HepG2 (cell line): Measurements from ENCODE around the gene PANK3. TPM values are rescaled to one million over a fixed set of nuclear protein-coding genes. Genes with fewer than 3 reads are reported as not detected.
A peak's percentile ranks its signal among the peaks of the same experiment; 100 is the strongest.

Source experiments
- CHCHD3 ChIP-seq: sonication (generic); formaldehyde crosslinking; IDR thresholded peaks from 2 replicates; pipeline ENCODE4 v1.8.0; 2022; ENCODE audit warnings: mild to moderate bottlenecking, missing genetic modification reagents, moderate library complexity
- GABPA ChIP-seq, 2 experiments: IDR thresholded peaks; 2 replicates each; pipeline ENCODE4 v1.6.1; 2011 to 2016; ENCODE audit warnings: low read depth in 2 of 2, low read length in 1 of 2, missing biosample characterization in 1 of 2, missing genetic modification characterization in 1 of 2
- JUND ChIP-seq: sonication (generic); formaldehyde crosslinking; IDR thresholded peaks from 2 replicates; pipeline ENCODE4 v1.8.0; 2022; ENCODE audit warnings: mild to moderate bottlenecking, missing genetic modification reagents
- PRDM4 ChIP-seq: sonication (generic); formaldehyde crosslinking; IDR thresholded peaks from 2 replicates; pipeline ENCODE4 v1.9.0; 2021; ENCODE audit warnings: missing genetic modification reagents, borderline replicate concordance
- SAP130 ChIP-seq: IDR thresholded peaks from 2 replicates; pipeline ENCODE4 v1.6.1; 2016; ENCODE audit warnings: low read depth
- SCMH1 ChIP-seq: sonication (generic); formaldehyde crosslinking; IDR thresholded peaks from 2 replicates; pipeline ENCODE4 v1.9.0; 2021; ENCODE audit warnings: missing genetic modification reagents, mild to moderate bottlenecking, borderline replicate concordance
- SOX13 ChIP-seq, 3 experiments: fragments of 450-650 bp in 1 of 3; sonication (generic) in 1 of 3; formaldehyde crosslinking in 1 of 3; IDR thresholded peaks in 2 of 3; conservative IDR thresholded peaks in 1 of 3; 2 replicates each; pipeline versions ENCODE4 v1.5.0 to v1.6.1; 2016 to 2020; ENCODE audit warnings: antibody characterized with exemption in 1 of 3, mild to moderate bottlenecking in 1 of 3, missing compliant biosample characterization in 1 of 3, missing genetic modification reagents in 1 of 3, moderate library complexity in 1 of 3
- SP1 ChIP-seq, 2 experiments: fragments of 450-650 bp in 1 of 2; sonication (generic) in 1 of 2; formaldehyde crosslinking in 1 of 2; IDR thresholded peaks; 2 replicates each; pipeline versions ENCODE4 v1.4.0 to v1.6.1; 2016 to 2020; ENCODE audit warnings: missing genetic modification reagents in 1 of 2
- THRA ChIP-seq: sonication (generic); formaldehyde crosslinking; IDR thresholded peaks from 2 replicates; pipeline ENCODE4 v1.4.0; 2020; ENCODE audit warnings: missing genetic modification reagents, borderline replicate concordance
- ZBTB20 ChIP-seq: sonication (generic); formaldehyde crosslinking; IDR thresholded peaks from 2 replicates; pipeline ENCODE4 v1.8.1; 2023; ENCODE audit warnings: missing genetic modification reagents, low read depth, mild to moderate bottlenecking, borderline replicate concordance
- ZGPAT ChIP-seq: IDR thresholded peaks from 2 replicates; pipeline ENCODE4 v1.6.1; 2016; ENCODE audit warnings: mild to moderate bottlenecking
- ZNF280B ChIP-seq: sonication (generic); formaldehyde crosslinking; IDR thresholded peaks from 2 replicates; pipeline ENCODE4 v1.5.0; 2020; ENCODE audit warnings: missing genetic modification reagents, mild to moderate bottlenecking, borderline replicate concordance
- ZNF350 ChIP-seq: sonication (generic); formaldehyde crosslinking; IDR thresholded peaks from 2 replicates; pipeline ENCODE4 v1.4.0; 2020; ENCODE audit warnings: mild to moderate bottlenecking, low read depth, missing genetic modification reagents, borderline replicate concordance
- ZNF609 ChIP-seq: sonication (generic); formaldehyde crosslinking; IDR thresholded peaks from 2 replicates; pipeline ENCODE4 v1.4.0; 2020; ENCODE audit warnings: mild to moderate bottlenecking, missing genetic modification reagents, borderline replicate concordance
- ZNF703 ChIP-seq: sonication (generic); formaldehyde crosslinking; IDR thresholded peaks from 2 replicates; pipeline ENCODE4 v1.5.1; 2020; ENCODE audit warnings: missing genetic modification reagents, mild to moderate bottlenecking, moderate library complexity, borderline replicate concordance
- polyA plus RNA-seq, 8 experiments: library from polyadenylated mRNA; depleted of rRNA in 3 of 8; stranded (reverse) in 7 of 8; unstranded in 1 of 8; fragments of >200 nt; fragmentation: Illumina TruSeq in 4 of 8; extraction: Trizol in 4 of 8; gene quantifications; 2 replicates each; pipeline versions ENCODE4 v1.2.1 to v1.2.3, GENCODE V29; 2011 to 2016; ENCODE audit warnings: low read depth in 4 of 8, missing spikeins in 1 of 8, mixed read lengths in 1 of 8; ENCODE audit not compliant: insufficient read depth in 1 of 8
- total RNA-seq, 5 experiments: library from RNA; depleted of rRNA; stranded (reverse); fragments of >200 nt; fragmentation: Illumina TruSeq; extraction: Trizol; gene quantifications; 2 replicates each; pipeline ENCODE4 v1.2.3, GENCODE V29; 2016; ENCODE audit warnings: low read depth in 1 of 5

The PANK3 gene
- total and polyA plus RNA-seq, 2 of the 13 experiments (the other 11 are each of a cell fraction or from before 2014, with no cell fraction given): 26.9 to 69.5 TPM

- no peak for TF ChIP-seq GABPA (IDR thresholded peaks at IDR 0.05; ENCODE audit: low read depth, low read length)
- TF ChIP-seq GABPA (CRISPR knock-in tag; IDR thresholded peaks at IDR 0.05; ENCODE audit: low read depth): peak; percentile 33; the same call in 1 of the 2 replicates
- TF ChIP-seq ZBTB20: no peak; the same call in 1 of the 2 replicates
- peak; percentile 16; the same call in 1 of the 2 replicates for TF ChIP-seq ZNF609
- TF ChIP-seq SCMH1 (CRISPR knock-in tag): no peak
- TF ChIP-seq JUND (CRISPR knock-in tag): 0 out of 2 replicates have a peak, but pooled peaks have one; percentile 38
- peak; percentile 17; the same call in 1 of the 2 replicates for TF ChIP-seq THRA (CRISPR knock-in tag)
- peak; percentile 66 for TF ChIP-seq SAP130 (CRISPR knock-in tag)
- TF ChIP-seq SP1 (IDR thresholded peaks at IDR 0.05): no peak
- no peak for TF ChIP-seq SP1 (CRISPR knock-in tag; IDR thresholded peaks at IDR 0.05)
- TF ChIP-seq ZNF280B: no peak
- TF ChIP-seq ZNF703 (CRISPR knock-in tag): no peak
- no peak for TF ChIP-seq PRDM4 (CRISPR knock-in tag)
- TF ChIP-seq SOX13 (IDR thresholded peaks at IDR 0.05): no peak
- TF ChIP-seq SOX13 (CRISPR knock-in tag; conservative IDR thresholded peaks at IDR 0.05 in 1 of 2, IDR thresholded peaks at IDR 0.05 in 1 of 2): peak in 1 of 2 experiments; percentile 80; a peak in 2 of 4 replicates
- TF ChIP-seq ZGPAT (CRISPR knock-in tag): peak; percentile 67
- no peak for TF ChIP-seq CHCHD3 (CRISPR knock-in tag)
- peak; percentile 65; the same call in 1 of the 2 replicates for TF ChIP-seq ZNF350 (CRISPR knock-in tag)
Measured at GRCh38 chr5:168600409-168600808, 21.2 kb upstream of the PANK3 start (continued).
